SH-SY5Y (cell line): ENCODE results near the gene ANKRD63.

Experiments used
- GATA2 ChIP-seq: IDR thresholded peaks from 2 replicates; pipeline ENCODE4 v1.6.1; 2011; ENCODE audit warnings: mild to moderate bottlenecking, low read depth, low read length
- GATA3 ChIP-seq: IDR thresholded peaks from 2 replicates; pipeline ENCODE4 v1.6.1; 2011; ENCODE audit warnings: low read depth, mild to moderate bottlenecking, low read length, moderate library complexity

- TF ChIP-seq GATA2 (no peak), GATA3 (no peak)
Measured at GRCh38 chr15:40254452-40254851, 28.4 kb downstream of the ANKRD63 start.
